ENCODE data around the gene ADGRA1.

ADGRA1 gene

DNA sequence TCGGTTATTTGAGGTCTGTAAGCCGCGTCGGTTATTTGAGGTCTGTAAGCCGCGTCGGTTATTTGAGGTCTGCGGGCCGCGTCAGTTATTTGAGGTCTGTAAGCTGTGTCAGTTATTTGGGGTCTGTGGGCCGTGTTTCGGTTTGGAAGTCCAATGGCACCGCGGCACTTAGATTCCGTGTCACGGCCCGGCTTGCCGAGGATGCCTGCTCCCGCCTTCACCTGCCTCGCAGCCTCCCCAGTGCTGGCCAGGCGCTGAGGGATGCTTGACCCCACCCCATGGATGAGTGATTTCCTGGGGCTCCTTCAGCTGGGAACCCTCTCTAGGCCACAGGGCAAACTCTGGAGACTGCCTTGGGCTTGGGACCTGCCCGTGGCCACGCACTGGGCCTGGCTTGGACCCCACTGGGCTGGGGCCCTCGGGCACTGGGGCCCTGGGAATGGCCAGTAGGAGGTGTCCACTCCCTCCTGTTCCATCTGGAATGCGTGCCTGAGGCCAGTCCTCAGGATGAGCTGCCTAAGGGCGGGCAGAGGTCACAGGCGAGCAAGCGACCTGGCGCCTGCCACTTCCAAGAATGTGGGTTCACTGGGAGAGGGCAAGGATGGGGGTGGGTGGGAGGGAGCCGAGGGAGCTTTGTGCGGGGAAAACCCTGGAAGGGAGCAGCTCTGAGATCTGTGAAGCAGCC, 25.6 kb downstream of the ADGRA1 start:
- no peaks in the 10 kb centered on the region for H3K27me3 ChIP-seq
- DNase-seq = no peak
- H3K4me1 ChIP-seq = no peaks in the 10 kb centered on the region
- H3K9me3 ChIP-seq = no peaks in the 10 kb centered on the region
- no peaks in the 10 kb centered on the region for H3K36me3 ChIP-seq
- TF ChIP-seq, protein P1, sequence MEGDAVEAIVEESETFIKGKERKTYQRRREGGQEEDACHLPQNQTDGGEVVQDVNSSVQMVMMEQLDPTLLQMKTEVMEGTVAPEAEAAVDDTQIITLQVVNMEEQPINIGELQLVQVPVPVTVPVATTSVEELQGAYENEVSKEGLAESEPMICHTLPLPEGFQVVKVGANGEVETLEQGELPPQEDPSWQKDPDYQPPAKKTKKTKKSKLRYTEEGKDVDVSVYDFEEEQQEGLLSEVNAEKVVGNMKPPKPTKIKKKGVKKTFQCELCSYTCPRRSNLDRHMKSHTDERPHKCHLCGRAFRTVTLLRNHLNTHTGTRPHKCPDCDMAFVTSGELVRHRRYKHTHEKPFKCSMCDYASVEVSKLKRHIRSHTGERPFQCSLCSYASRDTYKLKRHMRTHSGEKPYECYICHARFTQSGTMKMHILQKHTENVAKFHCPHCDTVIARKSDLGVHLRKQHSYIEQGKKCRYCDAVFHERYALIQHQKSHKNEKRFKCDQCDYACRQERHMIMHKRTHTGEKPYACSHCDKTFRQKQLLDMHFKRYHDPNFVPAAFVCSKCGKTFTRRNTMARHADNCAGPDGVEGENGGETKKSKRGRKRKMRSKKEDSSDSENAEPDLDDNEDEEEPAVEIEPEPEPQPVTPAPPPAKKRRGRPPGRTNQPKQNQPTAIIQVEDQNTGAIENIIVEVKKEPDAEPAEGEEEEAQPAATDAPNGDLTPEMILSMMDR (IDR thresholded peaks at IDR 0.05; ENCODE audit: low read depth, low read length) = no peak
- H3K4me3 ChIP-seq (ENCODE audit: low read depth, low read length) = no peak overlapping the region

DNA sequence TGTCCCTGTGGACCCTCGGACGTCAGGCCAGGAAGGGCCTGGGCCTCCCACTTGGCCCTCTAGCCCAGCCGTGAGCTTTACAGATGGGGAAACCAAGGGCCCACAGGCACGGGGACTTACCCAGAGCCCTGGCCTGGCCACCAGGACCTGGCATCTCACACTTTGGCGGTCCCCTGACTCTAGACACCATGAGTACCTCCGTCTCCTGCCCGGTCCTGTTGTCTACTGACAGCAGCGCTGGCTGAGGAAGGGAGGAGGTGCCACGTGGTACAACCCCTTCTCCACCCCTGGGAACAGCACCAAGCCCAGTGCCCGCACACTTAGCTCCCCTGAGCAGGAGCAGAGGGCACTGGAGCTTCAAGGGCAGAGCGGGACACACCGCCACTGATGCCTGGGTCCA, 26.1 kb downstream of the ADGRA1 start:
- DNase-seq = no peak
- H3K4me1 ChIP-seq = no peaks in the 10 kb centered on the region
- no peaks in the 10 kb centered on the region for H3K36me3 ChIP-seq
- H3K4me3 ChIP-seq (ENCODE audit: low read depth, low read length) = no peak overlapping the region
- no peaks in the 10 kb centered on the region for H3K27me3 ChIP-seq
- TF ChIP-seq, protein P1 (IDR thresholded peaks at IDR 0.05; ENCODE audit: low read depth, low read length) = no peak
- no peaks in the 10 kb centered on the region for H3K9me3 ChIP-seq

DNA sequence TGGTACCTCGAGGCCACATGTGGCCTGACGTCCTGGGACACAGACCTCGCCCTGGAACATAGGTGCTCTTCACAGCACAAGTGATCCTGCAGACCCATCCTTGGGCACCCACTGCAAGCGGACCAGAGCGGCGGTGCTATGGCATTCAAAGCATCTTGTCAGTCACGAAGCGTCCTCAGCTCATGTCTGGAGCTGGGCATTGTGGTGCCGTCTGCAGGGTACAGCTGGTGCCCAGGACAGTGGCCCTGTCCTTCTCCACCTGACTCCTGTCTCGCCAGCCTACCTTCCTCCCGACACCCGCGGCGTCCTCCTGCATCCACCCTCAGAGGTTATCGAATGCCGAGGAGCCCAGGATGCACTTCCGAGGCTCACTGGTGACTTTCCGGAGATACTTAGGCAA, 26.5 kb downstream of the ADGRA1 start:
- Histone ChIP-seq H3K4me3 (ENCODE audit: low read depth, low read length) (no peak overlapping the region), H3K36me3 (no peaks in the 10 kb centered on the region), H3K4me1 (no peaks in the 10 kb centered on the region), H3K9me3 (no peaks in the 10 kb centered on the region), H3K27me3 (no peaks in the 10 kb centered on the region)
- TF ChIP-seq, protein P1 (IDR thresholded peaks at IDR 0.05; ENCODE audit: low read depth, low read length) = no peak
- DNase-seq = no peak

DNA sequence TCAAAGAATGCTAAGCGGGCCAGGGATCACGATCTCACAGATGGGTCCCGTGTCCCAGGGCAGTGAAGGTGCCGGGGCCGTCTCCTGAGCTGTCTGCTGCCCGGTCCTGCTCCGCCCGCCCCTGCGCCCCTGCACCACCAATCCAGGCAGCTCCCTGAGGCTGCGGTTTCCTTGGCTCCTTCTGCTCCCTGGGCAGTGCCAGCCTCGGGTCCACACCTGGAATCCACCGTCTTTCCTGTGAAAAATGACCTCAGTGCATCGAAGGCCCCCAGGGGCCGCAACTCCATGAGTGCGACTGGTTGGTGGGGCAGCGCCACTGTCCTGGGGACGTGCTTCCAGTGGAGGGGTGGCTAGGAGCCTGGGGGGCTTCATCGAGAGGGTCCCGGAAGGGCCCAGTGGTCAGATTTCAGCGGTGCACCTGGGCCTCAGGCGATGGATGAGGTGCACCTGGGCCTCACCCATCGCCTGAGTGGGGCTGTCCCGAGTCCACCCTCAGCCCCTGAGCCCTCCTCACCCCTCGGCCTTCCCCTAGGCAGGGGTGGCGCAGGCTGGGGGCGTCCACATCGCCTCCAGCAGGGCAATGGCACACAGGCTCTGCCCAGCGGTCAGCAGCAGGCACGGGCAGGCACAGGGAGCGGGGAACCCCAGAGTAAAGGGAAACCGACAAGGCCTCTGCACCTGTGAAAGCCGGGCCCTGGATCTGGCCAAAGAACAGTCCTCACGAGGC, 27.2 kb downstream of the ADGRA1 start:
- H3K27me3 ChIP-seq = no peaks in the 10 kb centered on the region
- DNase-seq = no peak
- H3K4me3 ChIP-seq (ENCODE audit: low read depth, low read length) = no peak overlapping the region
- H3K36me3 ChIP-seq = no peaks in the 10 kb centered on the region
- no peaks in the 10 kb centered on the region for H3K9me3 ChIP-seq
- TF ChIP-seq, protein P1 (IDR thresholded peaks at IDR 0.05; ENCODE audit: low read depth, low read length) = no peak
- H3K4me1 ChIP-seq = no peaks in the 10 kb centered on the region

DNA sequence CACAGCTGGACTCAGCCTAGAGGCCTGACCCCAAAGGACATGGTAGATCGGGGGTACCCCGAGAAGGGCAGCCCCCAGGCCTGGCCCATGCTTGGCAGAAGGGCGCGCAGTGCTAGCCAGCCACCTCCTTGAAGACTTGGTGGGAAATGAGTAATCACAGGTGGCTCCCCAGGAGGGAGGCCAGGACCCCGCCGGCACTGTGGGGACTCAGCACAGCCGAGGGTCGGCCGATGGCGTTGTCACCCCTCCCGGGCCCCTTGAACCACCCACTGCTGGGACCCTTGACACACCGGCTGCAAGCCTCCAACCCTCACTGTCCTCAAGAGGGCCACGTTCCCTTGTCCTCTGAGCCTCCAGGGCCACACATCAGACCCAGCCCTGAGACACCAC, 27.7 kb downstream of the ADGRA1 start:
- no peaks in the 10 kb centered on the region for H3K27me3 ChIP-seq
- TF ChIP-seq, protein P1 (IDR thresholded peaks at IDR 0.05; ENCODE audit: low read depth, low read length) = no peak
- H3K4me3 ChIP-seq (ENCODE audit: low read depth, low read length) = no peak overlapping the region
- no peaks in the 10 kb centered on the region for H3K9me3 ChIP-seq
- H3K36me3 ChIP-seq = no peaks in the 10 kb centered on the region
- H3K4me1 ChIP-seq = no peaks in the 10 kb centered on the region
- no peak for DNase-seq

DNA sequence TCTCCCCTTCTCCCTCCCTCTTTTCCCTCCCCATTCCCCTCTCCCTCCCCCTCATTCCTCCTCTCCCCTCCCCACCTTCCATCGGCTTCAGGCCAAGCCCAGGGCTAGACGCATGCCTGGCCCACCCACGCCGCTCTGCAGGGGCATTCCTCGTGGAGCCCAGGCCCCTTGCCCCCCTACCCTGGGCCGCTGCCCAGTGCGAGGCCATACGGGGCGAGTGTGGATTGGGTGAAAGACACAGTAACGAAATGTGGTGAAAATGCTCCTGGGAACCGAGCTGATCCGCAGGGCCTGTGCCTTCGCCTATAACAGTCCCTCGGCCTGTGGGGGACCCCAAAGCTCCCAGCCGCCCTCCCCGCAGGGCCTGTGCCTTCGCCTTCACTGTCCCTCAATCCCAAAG, 28.3 kb downstream of the ADGRA1 start:
- no peak overlapping the region for H3K4me3 ChIP-seq (ENCODE audit: low read depth, low read length)
- TF ChIP-seq, protein P1 (IDR thresholded peaks at IDR 0.05; ENCODE audit: low read depth, low read length) = no peak
- no peak for DNase-seq
- no peaks in the 10 kb centered on the region for H3K4me1 ChIP-seq
- H3K9me3 ChIP-seq = no peaks in the 10 kb centered on the region
- no peaks in the 10 kb centered on the region for H3K27me3 ChIP-seq
- H3K36me3 ChIP-seq = no peaks in the 10 kb centered on the region

Data from BE2C (cell line).